Endothelial cell of umbilical vein (primary cell): ENCODE results near the gene GPR157. TPM values are rescaled to one million over a fixed set of nuclear protein-coding genes. Genes with fewer than 3 reads are reported as not detected.

Experiments used
- BruUV-seq: library from RNA; stranded (reverse); fragments of 400-500 nt; replicated peaks from 2 replicates; lab custom pipeline; 2021; lab: Mats Ljungman, UMichigan
- CTCF ChIA-PET: fragments of 300-600, 350-600 bp; sonication (Branson Sonifier 250); formaldehyde crosslinking; loops from one replicate; lab custom pipeline; 2021; ENCODE audit warnings: antibody characterized with exemption, inconsistent platforms; lab: Charles Lee
- POLR2A ChIA-PET: fragments of 300-600, 350-600 bp; sonication (Branson Sonifier 250); formaldehyde crosslinking; loops from one replicate; lab custom pipeline; 2021; ENCODE audit warnings: antibody characterized with exemption, inconsistent platforms; lab: Charles Lee
- DNase-seq: peaks from one replicate; pipeline ENCODE4 v3.0.0-alpha.2; 2011; ENCODE audit warnings: low read depth, low spot score
- FAIRE-seq: peaks from 2 replicates; lab custom pipeline; 2011; peaks lifted over from hg19 to GRCh38; lab: Jason Lieb, UNC
- H2AFZ ChIP-seq: 2 replicates; pipeline ENCODE4 v1.6.0; 2012; ENCODE audit warnings: low read depth, low read length, control low read depth, inconsistent platforms
- H3K27ac ChIP-seq: 2 replicates; pipeline ENCODE4 v1.5.1; 2011; ENCODE audit warnings: low read depth, mild to moderate bottlenecking, control low read depth, low read length, moderate library complexity; ENCODE audit not compliant: insufficient read depth
- H3K27me3 ChIP-seq, 2 experiments: 2 replicates each; pipeline versions ENCODE4 v1.6.0 to v1.6.1; 2011; ENCODE audit warnings: low read length in 2 of 2, mixed read lengths in 1 of 2; ENCODE audit not compliant: control insufficient read depth in 2 of 2, insufficient read depth in 2 of 2
- H3K36me3 ChIP-seq, 2 experiments: 2 replicates in 1 of 2; 3 replicates in 1 of 2; pipeline ENCODE4 v1.5.1; 2011; ENCODE audit warnings: low read length in 2 of 2, mild to moderate bottlenecking in 1 of 2, moderate library complexity in 1 of 2; ENCODE audit not compliant: control insufficient read depth in 2 of 2, insufficient read depth in 2 of 2; ENCODE audit errors: extremely low read depth in 1 of 2
- H3K4me1 ChIP-seq: 3 replicates; pipeline ENCODE4 v1.5.1; 2011; ENCODE audit warnings: mild to moderate bottlenecking, low read length; ENCODE audit not compliant: control insufficient read depth, insufficient read depth; ENCODE audit errors: extremely low read depth
- H3K4me2 ChIP-seq: 2 replicates; pipeline ENCODE4 v1.6.1; 2011; ENCODE audit warnings: low read length, control low read depth, mixed read lengths; ENCODE audit not compliant: insufficient read depth
- H3K4me3 ChIP-seq, 3 experiments: fragments of 200-600 bp in 1 of 3; sonication (generic), shearing (Covaris generic) in 1 of 3; replicated peaks in 1 of 3; 2 replicates each; pipeline ENCODE4 v1.5.1; 2011 to 2016; ENCODE audit warnings: control low read depth in 3 of 3, low read length in 3 of 3, mild to moderate bottlenecking in 2 of 3, inconsistent platforms in 1 of 3, low read depth in 1 of 3, moderate library complexity in 1 of 3; ENCODE audit not compliant: insufficient read depth in 1 of 3
- H3K79me2 ChIP-seq: 2 replicates; pipeline ENCODE4 v1.6.0; 2012; ENCODE audit warnings: low read length, inconsistent platforms; ENCODE audit not compliant: control insufficient read depth, insufficient read depth
- H3K9ac ChIP-seq: replicated peaks from 2 replicates; pipeline ENCODE3; 2011; ENCODE audit warnings: low read length, control low read depth; ENCODE audit not compliant: insufficient read depth; ENCODE audit errors: extremely low read depth
- H3K9me1 ChIP-seq: replicated peaks from 3 replicates; pipeline ENCODE4 v1.6.0; 2011; ENCODE audit warnings: mild to moderate bottlenecking, low read length; ENCODE audit not compliant: control insufficient read depth, insufficient read depth; ENCODE audit errors: extremely low read depth
- H3K9me3 ChIP-seq: replicated peaks from 2 replicates; pipeline ENCODE4 v1.5.1; 2012; ENCODE audit warnings: low read length, inconsistent platforms; ENCODE audit not compliant: control insufficient read depth, insufficient read depth
- H4K20me1 ChIP-seq: replicated peaks from 2 replicates; pipeline ENCODE3; 2011; ENCODE audit warnings: mild to moderate bottlenecking, low read length; ENCODE audit not compliant: control insufficient read depth, insufficient read depth; ENCODE audit errors: extremely low read depth
- CTCF ChIP-seq, 2 donors: IDR thresholded peaks; 1 replicate in 1 of 2; 2 replicates in 1 of 2; pipeline ENCODE4 v1.5.1; 2011; ENCODE audit warnings: low read length in 2 of 2, mild to moderate bottlenecking in 2 of 2, moderate library complexity in 2 of 2, control low read depth in 1 of 2, inconsistent platforms in 1 of 2, low read depth in 1 of 2; ENCODE audit not compliant: insufficient read depth in 1 of 2; ENCODE audit errors: extremely low read depth in 1 of 2
- EZH2 ChIP-seq: IDR thresholded peaks from 2 replicates; pipeline ENCODE4 v1.6.1; 2012; ENCODE audit warnings: borderline replicate concordance, low read depth, mild to moderate bottlenecking, moderate library complexity, low read length, inconsistent platforms; ENCODE audit not compliant: severe bottlenecking
- FOS ChIP-seq: IDR thresholded peaks from 2 replicates; pipeline ENCODE4 v1.6.1; 2011; ENCODE audit warnings: mild to moderate bottlenecking, low read length, moderate library complexity, borderline replicate concordance; ENCODE audit not compliant: insufficient read depth
- GATA2 ChIP-seq: IDR thresholded peaks from 2 replicates; pipeline ENCODE4 v1.7.0; 2011; ENCODE audit warnings: low read depth, mild to moderate bottlenecking, moderate library complexity, mixed read lengths, low read length; ENCODE audit not compliant: insufficient read length, insufficient read depth
- JUN ChIP-seq: IDR thresholded peaks from 2 replicates; pipeline ENCODE4 v1.6.1; 2011; ENCODE audit warnings: borderline replicate concordance, low read depth; ENCODE audit not compliant: insufficient read length, insufficient read depth
- MAX ChIP-seq: IDR thresholded peaks from 2 replicates; pipeline ENCODE4 v1.6.1; 2011; ENCODE audit not compliant: insufficient read depth, insufficient read length
- MYC ChIP-seq: IDR thresholded peaks from one replicate; pipeline ENCODE4 v1.6.1; 2011; ENCODE audit warnings: mild to moderate bottlenecking, low read depth, low read length
- POLR2A ChIP-seq: IDR thresholded peaks from 2 replicates; pipeline ENCODE4 v1.6.1; 2012; ENCODE audit warnings: low read depth, mild to moderate bottlenecking, control low read depth, low read length
- POLR2AphosphoS5 ChIP-seq: IDR thresholded peaks from 2 replicates; pipeline ENCODE4 v1.6.1; 2012; ENCODE audit warnings: low read depth, mild to moderate bottlenecking, control low read depth, low read length, moderate library complexity; ENCODE audit not compliant: insufficient read depth
- dilution Hi-C: fragments of 300-500 bp; cut with MboI; formaldehyde crosslinking; loops from one replicate; pipeline ENCODE4 v1.15.0; 2019; ENCODE audit warnings: low sequenced_read_pairs; ENCODE audit not compliant: extremely low pct_ligation_motif_present
- intact Hi-C: fragments of 100-400 bp; cut with micrococcal nuclease; formaldehyde crosslinking; loops from one replicate; pipeline ENCODE4 v1.10.0; 2022
- polyA plus RNA-seq, 4 experiments: library from polyadenylated mRNA; depleted of rRNA in 3 of 4; stranded (reverse) in 3 of 4; unstranded in 1 of 4; fragments of >200 nt; gene quantifications; 2 replicates each; pipeline versions ENCODE4 v1.2.1 to v1.2.3, GENCODE V29; 2011 to 2012; ENCODE audit warnings: missing spikeins in 1 of 4
- total RNA-seq: library from RNA; stranded (reverse); gene quantifications from 2 replicates; pipeline ENCODE4 v1.2.3, GENCODE V29; 2021

Gene GPR157
- total and polyA plus RNA-seq, 2 donors (not counting 3 experiments of a cell fraction or from before 2014, with no cell fraction given) = 1.0 to 6.5 TPM

- TF ChIP-seq CTCF (IDR thresholded peaks at IDR 0.05; ENCODE audit: extremely low read depth in 1 of 2, insufficient read depth in 1 of 2, low read depth in 1 of 2, low read length in 2 of 2) (no peak), JUN (no peak), FOS (no peak), GATA2 (no peak), POLR2AphosphoS5 (no peak), POLR2A (no peak), EZH2 (no peak), MYC (no peak), MAX (no peak)
Measured at GRCh38 chr1:9160079-9160717, 31.3 kb upstream of the GPR157 start.

More at GRCh38 chr1:9160079-9160717, 31.3 kb upstream of the GPR157 start:
- H3K9me1 ChIP-seq = no peaks in the 10 kb centered on the region
- ChIA-PET POLR2A (no interaction called here), CTCF (no interaction called here)
- no peak for DNase-seq
- no peaks in the 10 kb centered on the region for H3K27me3 ChIP-seq
- BruUV-seq = no TSS peak
- peaks cover 81% of the 10 kb centered on the region for H3K79me2 ChIP-seq
- no peak overlapping the region for H2AFZ ChIP-seq
- dilution Hi-C loops = no loop called here
- H3K4me3 ChIP-seq = no peak overlapping the region
- H3K4me1 ChIP-seq = peaks cover 30% of the 10 kb centered on the region
- intact Hi-C loops = no loop called here
- no peaks in the 10 kb centered on the region for H4K20me1 ChIP-seq
- peaks cover 0 to 2% of the 10 kb centered on the region in 2 experiments for H3K36me3 ChIP-seq
- H3K27ac ChIP-seq = no peak overlapping the region
- no peak for FAIRE-seq
- H3K9me3 ChIP-seq = no peaks in the 10 kb centered on the region
- H3K9ac ChIP-seq = no peak overlapping the region
- no peak overlapping the region for H3K4me2 ChIP-seq
